ENCODE measurements around the gene RIPOR3.
"Not testable (repeated sequence)": the region's sequence is repeated elsewhere in the genome, so short reads cannot be mapped to it uniquely, and the experiment has no call there.

The RIPOR3 gene

GRCh38 chr20:50540620-50541605, 150.4 kb downstream of the RIPOR3 start:
- Histone ChIP-seq H3K4me1 (ENCODE audit: control insufficient read depth, insufficient read depth, low read length, unreplicated experiment) (peaks cover 55% of the 10 kb centered on the region), H3K79me2 (ENCODE audit: control insufficient read depth, insufficient read depth, low read length, unreplicated experiment) (peaks cover 78% of the 10 kb centered on the region), H3K36me3 (ENCODE audit: insufficient read depth, low read length) (peaks cover 6% of the 10 kb centered on the region; the same call in 1 of the 2 replicates), H3K27ac (ENCODE audit: low read depth, low read length) (peak overlapping the region; percentile 98), H3K4me3 (ENCODE audit: low read depth, low read length) (peak overlapping the region; percentile 53), H2AFZ (ENCODE audit: low read length, unreplicated experiment) (no peak overlapping the region), H3K27me3 (ENCODE audit: insufficient read depth, low read length) (no peaks in the 10 kb centered on the region)

GRCh38 chr20:50539798-50540197, 151.5 kb downstream of the RIPOR3 start:
- H3K4me3 ChIP-seq (ENCODE audit: low read depth, low read length); H2AFZ ChIP-seq (ENCODE audit: low read length, unreplicated experiment); H3K27me3 ChIP-seq (ENCODE audit: insufficient read depth, low read length); H3K36me3 ChIP-seq (ENCODE audit: insufficient read depth, low read length): not testable (repeated sequence)
- peaks cover 78% of the 10 kb centered on the region for H3K79me2 ChIP-seq (ENCODE audit: control insufficient read depth, insufficient read depth, low read length, unreplicated experiment)
- peak overlapping the region; percentile 98 for H3K27ac ChIP-seq (ENCODE audit: low read depth, low read length)
- peaks cover 62% of the 10 kb centered on the region for H3K4me1 ChIP-seq (ENCODE audit: control insufficient read depth, insufficient read depth, low read length, unreplicated experiment)

GRCh38 chr20:50538276-50538675, 153.1 kb downstream of the RIPOR3 start:
- no peak overlapping the region for H3K4me3 ChIP-seq (ENCODE audit: low read depth, low read length)
- H3K36me3 ChIP-seq (ENCODE audit: insufficient read depth, low read length), result peaks cover 6% of the 10 kb centered on the region; the same call in 1 of the 2 replicates
- H2AFZ ChIP-seq (ENCODE audit: low read length, unreplicated experiment), result no peak overlapping the region
- H3K27me3 ChIP-seq (ENCODE audit: insufficient read depth, low read length), result no peaks in the 10 kb centered on the region
- H3K79me2 ChIP-seq (ENCODE audit: control insufficient read depth, insufficient read depth, low read length, unreplicated experiment), result peaks cover 74% of the 10 kb centered on the region
- peak overlapping the region; percentile 42 for H3K27ac ChIP-seq (ENCODE audit: low read depth, low read length)
- H3K4me1 ChIP-seq (ENCODE audit: control insufficient read depth, insufficient read depth, low read length, unreplicated experiment), result peaks cover 76% of the 10 kb centered on the region

- Histone ChIP-seq H3K27me3 (ENCODE audit: insufficient read depth, low read length) (no peaks in the 10 kb centered on the region), H3K4me3 (ENCODE audit: low read depth, low read length) (no peak overlapping the region), H3K4me1 (ENCODE audit: control insufficient read depth, insufficient read depth, low read length, unreplicated experiment) (peaks cover 79% of the 10 kb centered on the region), H3K79me2 (ENCODE audit: control insufficient read depth, insufficient read depth, low read length, unreplicated experiment) (peaks cover 74% of the 10 kb centered on the region), H3K27ac (ENCODE audit: low read depth, low read length) (peak overlapping the region; percentile 42), H3K36me3 (ENCODE audit: insufficient read depth, low read length) (peaks cover 6% of the 10 kb centered on the region; the same call in 1 of the 2 replicates), H2AFZ (ENCODE audit: low read length, unreplicated experiment) (no peak overlapping the region)
Measured at GRCh38 chr20:50537546-50538201, 153.7 kb downstream of the RIPOR3 start.

- H3K79me2 ChIP-seq (ENCODE audit: control insufficient read depth, insufficient read depth, low read length, unreplicated experiment), result peaks cover 74% of the 10 kb centered on the region
- H3K27me3 ChIP-seq (ENCODE audit: insufficient read depth, low read length), result no peaks in the 10 kb centered on the region
- H3K36me3 ChIP-seq (ENCODE audit: insufficient read depth, low read length), result no peaks in the 10 kb centered on the region; the same call in 1 of the 2 replicates
- no peak overlapping the region for H2AFZ ChIP-seq (ENCODE audit: low read length, unreplicated experiment)
- H3K27ac ChIP-seq (ENCODE audit: low read depth, low read length), result peak overlapping the region; percentile 8; the same call in 1 of the 2 replicates
- peaks cover 77% of the 10 kb centered on the region for H3K4me1 ChIP-seq (ENCODE audit: control insufficient read depth, insufficient read depth, low read length, unreplicated experiment)
- H3K4me3 ChIP-seq (ENCODE audit: low read depth, low read length), result no peak overlapping the region
Measured at GRCh38 chr20:50536333-50536732, 155.0 kb downstream of the RIPOR3 start.

All from ACC112 (cell line).